H9 (cell line): ENCODE measurements around the gene TBC1D5. TPM values are rescaled to one million over a fixed set of nuclear protein-coding genes. Genes with fewer than 3 reads are reported as not detected.

Experiments
- DNase-seq: peaks from one replicate; pipeline ENCODE4 v3.0.0-alpha.2; 2017
- H2AFZ ChIP-seq: one replicate; pipeline ENCODE4 v1.6.1; 2013; ENCODE audit warnings: mild to moderate bottlenecking, low read length, control low read depth, moderate library complexity
- H2AK5ac ChIP-seq: 2 replicates; pipeline ENCODE4 v1.6.1; 2013; ENCODE audit warnings: low read length, control low read depth, mixed read lengths; ENCODE audit not compliant: insufficient read length
- H2BK120ac ChIP-seq: one replicate; pipeline ENCODE4 v1.6.1; 2013; ENCODE audit warnings: low read depth, mild to moderate bottlenecking, low read length, control low read depth, inconsistent platforms; ENCODE audit not compliant: poor library complexity, severe bottlenecking
- H2BK12ac ChIP-seq: 2 replicates; pipeline ENCODE4 v1.6.1; 2013; ENCODE audit warnings: low read length, control low read depth, mixed read lengths, low read depth; ENCODE audit not compliant: insufficient read length
- H2BK15ac ChIP-seq: 2 replicates; pipeline ENCODE4 v1.6.1; 2013; ENCODE audit warnings: low read depth, low read length, control low read depth
- H2BK20ac ChIP-seq: one replicate; pipeline ENCODE4 v1.6.1; 2013; ENCODE audit warnings: low read depth, mild to moderate bottlenecking, low read length, control low read depth, inconsistent platforms; ENCODE audit not compliant: poor library complexity, severe bottlenecking
- H2BK5ac ChIP-seq: 2 replicates; pipeline ENCODE4 v1.6.1; 2013; ENCODE audit warnings: low read length, control low read depth, mixed read lengths; ENCODE audit not compliant: insufficient read length
- H3K14ac ChIP-seq: 2 replicates; pipeline ENCODE4 v1.6.1; 2013; ENCODE audit warnings: low read length, control low read depth; ENCODE audit not compliant: insufficient read depth
- H3K18ac ChIP-seq: 2 replicates; pipeline ENCODE4 v1.6.1; 2013; ENCODE audit warnings: low read depth, mild to moderate bottlenecking, mixed read lengths, low read length, control low read depth; ENCODE audit not compliant: insufficient read length
- H3K23ac ChIP-seq: 2 replicates; pipeline ENCODE4 v1.6.1; 2013; ENCODE audit warnings: low read length, control low read depth, mixed read lengths, low read depth; ENCODE audit not compliant: insufficient read length
- H3K23me2 ChIP-seq: 2 replicates; pipeline ENCODE4 v1.6.1; 2013; ENCODE audit warnings: low read depth, mild to moderate bottlenecking, mixed read lengths, low read length, control low read depth; ENCODE audit not compliant: insufficient read length, poor library complexity, severe bottlenecking
- H3K27ac ChIP-seq: 2 replicates; pipeline ENCODE4 v1.5.1; 2013; ENCODE audit warnings: low read length, control low read depth, mixed read lengths, low read depth; ENCODE audit not compliant: insufficient read length
- H3K27me3 ChIP-seq: 2 replicates; pipeline ENCODE4 v1.6.1; 2013; ENCODE audit warnings: low read length, control low read depth, inconsistent platforms; ENCODE audit not compliant: insufficient read depth
- H3K4ac ChIP-seq: 2 replicates; pipeline ENCODE4 v1.6.1; 2013; ENCODE audit warnings: low read depth, mild to moderate bottlenecking, control low read depth, inconsistent platforms, low read length, moderate library complexity
- H3K4me1 ChIP-seq: 2 replicates; pipeline ENCODE4 v1.6.1; 2013; ENCODE audit warnings: low read length, control low read depth, inconsistent platforms; ENCODE audit not compliant: insufficient read depth
- H3K4me2 ChIP-seq: 2 replicates; pipeline ENCODE4 v1.6.1; 2013; ENCODE audit warnings: low read length, control low read depth, mixed read lengths; ENCODE audit not compliant: insufficient read length, insufficient read depth
- H3K56ac ChIP-seq: 2 replicates; pipeline ENCODE4 v1.6.1; 2013; ENCODE audit warnings: low read depth, mild to moderate bottlenecking, mixed read lengths, low read length, control low read depth; ENCODE audit not compliant: insufficient read length
- H3K79me1 ChIP-seq: 2 replicates; pipeline ENCODE4 v1.6.1; 2013; ENCODE audit warnings: low read depth, mild to moderate bottlenecking, moderate library complexity, low read length, control low read depth, inconsistent platforms; ENCODE audit not compliant: insufficient read depth, poor library complexity, severe bottlenecking
- H3K79me2 ChIP-seq: 2 replicates; pipeline ENCODE4 v1.6.1; 2013; ENCODE audit warnings: low read length, control low read depth, inconsistent platforms; ENCODE audit not compliant: insufficient read depth
- H3K9ac ChIP-seq: 2 replicates; pipeline ENCODE4 v1.6.1; 2013; ENCODE audit warnings: low read length, control low read depth, mixed read lengths; ENCODE audit not compliant: insufficient read length; ENCODE audit errors: extremely low read depth
- H3K9me3 ChIP-seq: one replicate; pipeline ENCODE4 v1.6.1; 2013; ENCODE audit warnings: low read depth, low read length, inconsistent platforms; ENCODE audit not compliant: control insufficient read depth
- H3T11ph ChIP-seq: one replicate; pipeline ENCODE4 v1.6.1; 2013; ENCODE audit warnings: mild to moderate bottlenecking, low read length, control low read depth, inconsistent platforms
- H4K20me1 ChIP-seq: one replicate; pipeline ENCODE4 v1.6.1; 2013; ENCODE audit not compliant: control insufficient read depth, insufficient read length, insufficient read depth
- H4K5ac ChIP-seq: 2 replicates; pipeline ENCODE4 v1.6.1; 2013; ENCODE audit warnings: low read depth, mild to moderate bottlenecking, mixed read lengths, low read length, control low read depth; ENCODE audit not compliant: insufficient read length
- H4K8ac ChIP-seq: replicated peaks from 2 replicates; pipeline ENCODE4 v1.6.1; 2013; ENCODE audit warnings: low read length, control low read depth, mixed read lengths, low read depth; ENCODE audit not compliant: insufficient read length
- H4K91ac ChIP-seq: 2 replicates; pipeline ENCODE4 v1.6.1; 2013; ENCODE audit warnings: low read depth, mild to moderate bottlenecking, moderate library complexity, mixed read lengths, low read length, control low read depth; ENCODE audit not compliant: insufficient read length
- H3K27ac Mint-ChIP-seq, 3 experiments: 2 replicates in 2 of 3; 3 replicates in 1 of 3; pipeline ENCODE4 v1.8.0; 2020 to 2021; ENCODE audit warnings: mixed read lengths in 3 of 3, mild to moderate bottlenecking in 1 of 3, moderate library complexity in 1 of 3
- H3K27me3 Mint-ChIP-seq: 2 replicates; pipeline ENCODE4 v1.8.0; 2021; ENCODE audit warnings: low read depth, mild to moderate bottlenecking, moderate library complexity, mixed read lengths
- H3K36me3 Mint-ChIP-seq, 3 experiments: 2 replicates in 2 of 3; 3 replicates in 1 of 3; pipeline ENCODE4 v1.8.0; 2020 to 2021; ENCODE audit warnings: low read depth in 3 of 3, mixed read lengths in 3 of 3; ENCODE audit not compliant: insufficient read depth in 1 of 3
- H3K4me1 Mint-ChIP-seq, 2 experiments: 2 replicates each; pipeline ENCODE4 v1.8.0; 2020; ENCODE audit warnings: mixed read lengths in 2 of 2
- H3K4me3 Mint-ChIP-seq, 2 experiments: 2 replicates in 1 of 2; 3 replicates in 1 of 2; pipeline ENCODE4 v1.8.0; 2020 to 2021; ENCODE audit warnings: mild to moderate bottlenecking in 2 of 2, mixed read lengths in 2 of 2, moderate library complexity in 1 of 2
- H3K9me3 Mint-ChIP-seq, 2 experiments: 2 replicates in 1 of 2; 3 replicates in 1 of 2; pipeline ENCODE4 v1.8.0; 2020; ENCODE audit warnings: mild to moderate bottlenecking in 2 of 2, mixed read lengths in 2 of 2, moderate library complexity in 1 of 2
- WGBS: extraction: QIAGEN DNeasy Blood & Tissue Kit; methylation state at CpG from one replicate; pipeline ENCODE4 v1.1.7; 2013; ENCODE audit warnings: missing lambda C conversion rate, low lambda C conversion rate, mixed read lengths; ENCODE audit not compliant: insufficient read length; ENCODE audit errors: extremely low coverage; 5-methylcytosine and 5-hydroxymethylcytosine counted together
- total RNA-seq: library from RNA; stranded (reverse); gene quantifications from 2 replicates; pipeline ENCODE4 v1.2.1, GENCODE V29; 2021
- TF ChIP-seq, protein P1 (sequence below): fragments of 200-600 bp; sonication (generic); conservative IDR thresholded peaks from 3 replicates; pipeline ENCODE4 v1.8.0; 2021; ENCODE audit warnings: antibody characterized with exemption, mild to moderate bottlenecking

The TBC1D5 gene
- total RNA-seq, 1 experiment from 2014 or later = 25.0 TPM

DNA sequence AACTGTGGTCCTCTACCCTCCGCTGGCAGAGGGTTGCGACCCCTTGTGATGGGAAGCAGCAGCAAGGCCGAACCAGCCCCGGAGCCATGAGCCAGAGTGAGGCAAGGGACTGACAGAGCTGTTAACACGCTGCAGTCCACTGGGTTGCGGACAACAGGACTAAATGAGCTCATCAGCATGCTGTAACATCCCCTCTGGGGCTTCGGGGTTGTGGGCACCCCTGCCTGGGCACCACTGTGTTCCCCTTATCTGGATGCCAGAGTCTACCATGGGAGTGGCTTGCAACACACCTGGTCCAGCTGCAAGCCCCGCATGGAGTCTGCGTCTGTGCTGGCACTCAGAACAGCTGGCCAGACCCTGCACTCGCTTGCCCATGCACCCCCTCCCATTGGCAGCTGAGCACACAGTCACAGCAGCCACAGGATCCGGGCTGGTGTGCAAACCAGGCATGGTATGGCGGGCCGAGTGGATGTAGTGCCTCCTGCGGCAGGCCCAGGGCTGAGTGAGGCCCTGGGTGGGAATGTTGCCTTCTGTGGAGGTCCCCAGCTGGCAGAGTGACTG, 453.5 kb downstream of the TBC1D5 start:
- no peak overlapping the region for H3K4ac ChIP-seq
- H3K27ac ChIP-seq = no peak overlapping the region
- no peak overlapping the region for H3K18ac ChIP-seq
- H4K20me1 ChIP-seq = no peaks in the 10 kb centered on the region
- H2BK20ac ChIP-seq = no peak overlapping the region
- H2AK5ac ChIP-seq = no peak overlapping the region
- H3K4me2 ChIP-seq = no peak overlapping the region
- TF ChIP-seq, protein P1, sequence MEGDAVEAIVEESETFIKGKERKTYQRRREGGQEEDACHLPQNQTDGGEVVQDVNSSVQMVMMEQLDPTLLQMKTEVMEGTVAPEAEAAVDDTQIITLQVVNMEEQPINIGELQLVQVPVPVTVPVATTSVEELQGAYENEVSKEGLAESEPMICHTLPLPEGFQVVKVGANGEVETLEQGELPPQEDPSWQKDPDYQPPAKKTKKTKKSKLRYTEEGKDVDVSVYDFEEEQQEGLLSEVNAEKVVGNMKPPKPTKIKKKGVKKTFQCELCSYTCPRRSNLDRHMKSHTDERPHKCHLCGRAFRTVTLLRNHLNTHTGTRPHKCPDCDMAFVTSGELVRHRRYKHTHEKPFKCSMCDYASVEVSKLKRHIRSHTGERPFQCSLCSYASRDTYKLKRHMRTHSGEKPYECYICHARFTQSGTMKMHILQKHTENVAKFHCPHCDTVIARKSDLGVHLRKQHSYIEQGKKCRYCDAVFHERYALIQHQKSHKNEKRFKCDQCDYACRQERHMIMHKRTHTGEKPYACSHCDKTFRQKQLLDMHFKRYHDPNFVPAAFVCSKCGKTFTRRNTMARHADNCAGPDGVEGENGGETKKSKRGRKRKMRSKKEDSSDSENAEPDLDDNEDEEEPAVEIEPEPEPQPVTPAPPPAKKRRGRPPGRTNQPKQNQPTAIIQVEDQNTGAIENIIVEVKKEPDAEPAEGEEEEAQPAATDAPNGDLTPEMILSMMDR = no peak
- Mint-ChIP-seq H3K4me3 (no peak overlapping the region), H3K27ac (peak overlapping the region in 1 of 3 experiments; percentile 52; a peak in 1 of 7 replicates), H3K4me1 (no peaks in the 10 kb centered on the region), H3K9me3 (no peaks in the 10 kb centered on the region), H3K36me3 (no peaks in the 10 kb centered on the region), H3K27me3 (no peaks in the 10 kb centered on the region)
- no peak overlapping the region for H2BK15ac ChIP-seq
- no peaks in the 10 kb centered on the region for H3K4me1 ChIP-seq
- H3K27me3 ChIP-seq = no peaks in the 10 kb centered on the region
- no peaks in the 10 kb centered on the region for H3K79me2 ChIP-seq
- no peaks in the 10 kb centered on the region for H3K79me1 ChIP-seq
- H2BK120ac ChIP-seq = no peak overlapping the region
- H3K56ac ChIP-seq = no peak overlapping the region
- no peak overlapping the region for H2BK5ac ChIP-seq
- H3K9me3 ChIP-seq = no peaks in the 10 kb centered on the region
- H3K9ac ChIP-seq = no peak overlapping the region
- H3T11ph ChIP-seq = no peak overlapping the region
- no peak overlapping the region for H3K14ac ChIP-seq
- no peak overlapping the region for H4K91ac ChIP-seq
- no peak overlapping the region for H4K8ac ChIP-seq
- no peak overlapping the region for H4K5ac ChIP-seq
- H3K23me2 ChIP-seq = no peaks in the 10 kb centered on the region
- no CpG with 5 or more reads among the region's 14 CpGs for WGBS
- no peak for DNase-seq
- H2AFZ ChIP-seq = no peak overlapping the region
- H3K23ac ChIP-seq = no peak overlapping the region
- no peak overlapping the region for H2BK12ac ChIP-seq
